BLaER1 treated with 17β-estradiol and CSF1 and Interleukin-3, amounts not matched to agents 10 nM and 100 nM (cell line): ENCODE measurements around the gene ACOD1.

Experiments used
- H3K27ac ChIP-seq, 11 experiments: shearing (Covaris generic); formaldehyde crosslinking; 2 replicates each; pipeline ENCODE4 v1.8.1; 2022
- H3K27me3 ChIP-seq, 11 experiments: shearing (Covaris generic); formaldehyde crosslinking; 2 replicates each; pipeline ENCODE4 v1.8.1; 2022
- H3K36me3 ChIP-seq, 11 experiments: shearing (Covaris generic); formaldehyde crosslinking; 2 replicates each; pipeline ENCODE4 v1.8.1; 2022
- H3K4me1 ChIP-seq, 10 experiments: shearing (Covaris generic); formaldehyde crosslinking; 2 replicates each; pipeline ENCODE4 v1.8.1; 2022
- H3K4me2 ChIP-seq, 11 experiments: shearing (Covaris generic); formaldehyde crosslinking; 2 replicates each; pipeline ENCODE4 v1.8.1; 2022
- H3K4me3 ChIP-seq, 10 experiments: shearing (Covaris generic); formaldehyde crosslinking; 2 replicates each; pipeline ENCODE4 v1.8.1; 2022
- H3K9ac ChIP-seq, 11 experiments: shearing (Covaris generic); formaldehyde crosslinking; 2 replicates each; pipeline ENCODE4 v1.8.1; 2022
- H3K9me3 ChIP-seq, 11 experiments: shearing (Covaris generic); formaldehyde crosslinking; replicated peaks in 1 of 11; 2 replicates each; pipeline ENCODE4 v1.8.1; 2022
- H4K20me1 ChIP-seq, 11 experiments: shearing (Covaris generic); formaldehyde crosslinking; 2 replicates each; pipeline ENCODE4 v1.8.1; 2022
- Cebpa-rat ChIP-seq, 11 experiments: shearing (Covaris generic); IDR thresholded peaks; 2 replicates each; pipeline ENCODE4 v1.8.1; 2022

Gene ACOD1

GRCh38 chr13:76991796-76992547 lies 43.7 kb downstream of the ACOD1 start, which contains the start of gene CLN5:
TSS of gene CLN5 (plus strand) at chr13:76992081. CDS start at chr13:76992099, 18 bp downstream.
- Histone ChIP-seq H3K9ac (peak within 1 kb of the TSS; percentile 83 to 91 (median 89)), H3K4me3 (peak within 1 kb of the TSS; percentile 65 to 81 (median 76)), H3K9me3 (no peaks in the 10 kb centered on the region), H3K4me2 (peak within 1 kb of the TSS; percentile 86 to 99 (median 96)), H3K4me1 (peaks cover 14 to 24% (median 22%) of the 10 kb centered on the region in 10 experiments), H3K27me3 (no peaks in the 10 kb centered on the region), H4K20me1 (no peaks in the 10 kb centered on the region; a peak in 1 of 22 replicates), H3K27ac (peak within 1 kb of the TSS; percentile 80 to 93 (median 84)), H3K36me3 (peaks cover 17 to 23% (median 18%) of the 10 kb centered on the region in 11 experiments)
- TF ChIP-seq Cebpa-rat (IDR thresholded peaks at IDR 0.05): no peak

GRCh38 chr13:76992548-76993001 lies 44.3 kb downstream of the ACOD1 start:
- no peaks in the 10 kb centered on the region; a peak in 1 of 22 replicates for H4K20me1 ChIP-seq
- no peaks in the 10 kb centered on the region for H3K9me3 ChIP-seq
- peak overlapping the region; percentile 65 to 81 (median 76) for H3K4me3 ChIP-seq
- peak overlapping the region; percentile 80 to 93 (median 84) for H3K27ac ChIP-seq
- peak overlapping the region; percentile 83 to 91 (median 89) for H3K9ac ChIP-seq
- H3K27me3 ChIP-seq: no peaks in the 10 kb centered on the region
- no peak for TF ChIP-seq Cebpa-rat (IDR thresholded peaks at IDR 0.05)
- H3K4me1 ChIP-seq: peaks cover 14 to 24% (median 22%) of the 10 kb centered on the region in 10 experiments
- H3K4me2 ChIP-seq: peak overlapping the region; percentile 86 to 99 (median 96)
- H3K36me3 ChIP-seq: peaks cover 22 to 29% (median 24%) of the 10 kb centered on the region in 11 experiments

GRCh38 chr13:76993021-76993420 lies 44.7 kb downstream of the ACOD1 start:
- H3K4me3 ChIP-seq: peak overlapping the region; percentile 65 to 81 (median 76)
- H3K27ac ChIP-seq: peak overlapping the region in 10 of 11 experiments; percentile 80 to 93 (median 84); a peak in 18 of 22 replicates
- H3K9ac ChIP-seq: peak overlapping the region; percentile 83 to 91 (median 89)
- H3K4me2 ChIP-seq: peak overlapping the region; percentile 86 to 99 (median 96)
- H3K36me3 ChIP-seq: peaks cover 23 to 33% (median 28%) of the 10 kb centered on the region in 11 experiments
- H3K27me3 ChIP-seq: no peaks in the 10 kb centered on the region
- TF ChIP-seq Cebpa-rat (IDR thresholded peaks at IDR 0.05): no peak
- no peaks in the 10 kb centered on the region for H3K9me3 ChIP-seq
- H3K4me1 ChIP-seq: peaks cover 14 to 24% (median 22%) of the 10 kb centered on the region in 10 experiments
- no peaks in the 10 kb centered on the region; a peak in 1 of 22 replicates for H4K20me1 ChIP-seq

- TF ChIP-seq Cebpa-rat (IDR thresholded peaks at IDR 0.05): no peak
- no peak overlapping the region for H3K27ac ChIP-seq
- no peaks in the 10 kb centered on the region for H3K9me3 ChIP-seq
- peaks cover 14 to 24% (median 22%) of the 10 kb centered on the region in 10 experiments for H3K4me1 ChIP-seq
- H3K27me3 ChIP-seq: no peaks in the 10 kb centered on the region
- H3K4me3 ChIP-seq: peak overlapping the region in 5 of 10 experiments; percentile 65 to 79 (median 69); a peak in 7 of 20 replicates
- no peaks in the 10 kb centered on the region; a peak in 1 of 22 replicates for H4K20me1 ChIP-seq
- H3K9ac ChIP-seq: peak overlapping the region in 2 of 11 experiments; percentile 85 to 88; a peak in 4 of 22 replicates
- peaks cover 27 to 37% (median 33%) of the 10 kb centered on the region in 11 experiments for H3K36me3 ChIP-seq
- peak overlapping the region; percentile 25 to 99 (median 96); a peak in 19 of 22 replicates for H3K4me2 ChIP-seq
Measured at GRCh38 chr13:76993473-76993872, 45.2 kb downstream of the ACOD1 start.

GRCh38 chr13:76994281-76994680 lies 46.0 kb downstream of the ACOD1 start:
- Histone ChIP-seq H3K27ac (no peak overlapping the region), H4K20me1 (no peaks in the 10 kb centered on the region; a peak in 1 of 22 replicates), H3K4me1 (peaks cover 14 to 26% (median 23%) of the 10 kb centered on the region in 10 experiments), H3K9me3 (no peaks in the 10 kb centered on the region), H3K36me3 (peaks cover 35 to 45% (median 41%) of the 10 kb centered on the region in 11 experiments), H3K9ac (0 out of 22 replicates have a peak overlapping the region, but pooled peaks of 1 of the 11 experiments have one; percentile 88), H3K4me3 (no peak overlapping the region), H3K4me2 (peak overlapping the region in 10 of 11 experiments; percentile 9 to 98 (median 92); a peak in 10 of 22 replicates), H3K27me3 (no peaks in the 10 kb centered on the region)
- TF ChIP-seq Cebpa-rat (IDR thresholded peaks at IDR 0.05): no peak

GRCh38 chr13:77000475-77000874 lies 52.2 kb downstream of the ACOD1 start:
- no peak overlapping the region for H3K9ac ChIP-seq
- no peak for TF ChIP-seq Cebpa-rat (IDR thresholded peaks at IDR 0.05)
- H3K27ac ChIP-seq: no peak overlapping the region; a peak in 1 of 22 replicates
- no peaks in the 10 kb centered on the region for H3K27me3 ChIP-seq
- H3K4me2 ChIP-seq: peak overlapping the region; percentile 12 to 58 (median 41); a peak in 21 of 22 replicates
- no peak overlapping the region for H3K4me3 ChIP-seq
- no peaks in the 10 kb centered on the region for H3K9me3 ChIP-seq
- H3K4me1 ChIP-seq: peaks cover 22 to 37% (median 30%) of the 10 kb centered on the region in 10 experiments
- peaks cover 10 to 55% (median 22%) of the 10 kb centered on the region in 11 experiments; a peak in 13 of 22 replicates for H4K20me1 ChIP-seq
- H3K36me3 ChIP-seq: peaks cover 56 to 89% (median 74%) of the 10 kb centered on the region in 11 experiments

GRCh38 chr13:77001540-77001939 lies 53.2 kb downstream of the ACOD1 start:
- TF ChIP-seq Cebpa-rat (IDR thresholded peaks at IDR 0.05): no peak
- Histone ChIP-seq H3K36me3 (peaks cover 46 to 83% (median 66%) of the 10 kb centered on the region in 11 experiments), H3K4me2 (peak overlapping the region in 3 of 11 experiments; percentile 0 to 41 (median 40); a peak in 3 of 22 replicates), H3K27me3 (no peaks in the 10 kb centered on the region), H3K9ac (0 out of 22 replicates have a peak overlapping the region, but pooled peaks of 2 of the 11 experiments have one; percentile 10 to 18), H3K4me1 (peaks cover 22 to 37% (median 30%) of the 10 kb centered on the region in 10 experiments), H3K4me3 (no peak overlapping the region), H3K9me3 (no peaks in the 10 kb centered on the region), H4K20me1 (peaks cover 10 to 66% (median 23%) of the 10 kb centered on the region in 11 experiments; a peak in 13 of 22 replicates), H3K27ac (no peak overlapping the region)

GRCh38 chr13:77001963-77002587 lies 53.8 kb downstream of the ACOD1 start:
- Histone ChIP-seq H3K9me3 (no peaks in the 10 kb centered on the region), H3K27me3 (no peaks in the 10 kb centered on the region), H3K36me3 (peaks cover 44 to 83% (median 65%) of the 10 kb centered on the region in 11 experiments), H4K20me1 (peaks cover 10 to 71% (median 26%) of the 10 kb centered on the region in 11 experiments; a peak in 14 of 22 replicates), H3K4me3 (no peak overlapping the region), H3K9ac (peak overlapping the region in 2 of 11 experiments; percentile 10 to 18; a peak in 1 of 22 replicates), H3K4me1 (peaks cover 22 to 36% (median 30%) of the 10 kb centered on the region in 10 experiments), H3K27ac (no peak overlapping the region), H3K4me2 (peak overlapping the region in 4 of 11 experiments; percentile 0 to 50 (median 40); a peak in 2 of 22 replicates)
- TF ChIP-seq Cebpa-rat (IDR thresholded peaks at IDR 0.05): no peak
